OCI-LY7 (cell line): Measurements from ENCODE around the gene CDK17.

ENCODE experiments used
- EZH2phosphoT487 ChIP-seq: fragments of 200-600 bp; sonication (generic); IDR thresholded peaks from 2 replicates; pipeline ENCODE4 v1.6.1; 2018; ENCODE audit warnings: low read depth, borderline replicate concordance, mild to moderate bottlenecking, mixed run types, antibody characterized with exemption, low read length, moderate library complexity, mixed read lengths
- TF ChIP-seq, protein P1 (sequence below): fragments of 200-600 bp; sonication (generic); conservative IDR thresholded peaks from 2 replicates; pipeline ENCODE4 v1.5.1; 2014; ENCODE audit warnings: mild to moderate bottlenecking, antibody characterized with exemption, low read length, moderate library complexity, mixed read lengths

DNA sequence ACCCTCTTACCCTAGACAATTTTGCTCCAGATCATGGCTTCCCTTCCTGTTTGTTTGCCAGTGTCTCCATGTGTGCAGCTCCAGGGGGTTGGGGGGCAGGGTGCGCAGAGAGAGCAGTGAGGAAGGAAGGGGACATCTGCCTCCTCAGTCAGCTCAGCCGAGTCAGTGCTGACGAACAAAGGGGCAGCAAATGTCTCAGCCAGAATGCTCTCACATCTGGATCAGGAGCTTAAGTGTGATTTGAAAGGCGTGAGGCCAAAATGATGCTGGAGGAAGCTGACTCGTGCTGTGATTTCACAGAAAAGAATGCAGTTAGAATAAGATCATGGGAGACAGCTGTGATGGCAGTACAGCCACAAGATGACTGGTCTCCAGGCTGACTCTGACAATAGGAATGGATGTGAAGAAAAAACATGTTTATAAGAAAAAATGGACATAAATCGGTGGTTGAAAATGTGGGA lies 27.1 kb upstream of the CDK17 start:
- TF ChIP-seq, protein P1, sequence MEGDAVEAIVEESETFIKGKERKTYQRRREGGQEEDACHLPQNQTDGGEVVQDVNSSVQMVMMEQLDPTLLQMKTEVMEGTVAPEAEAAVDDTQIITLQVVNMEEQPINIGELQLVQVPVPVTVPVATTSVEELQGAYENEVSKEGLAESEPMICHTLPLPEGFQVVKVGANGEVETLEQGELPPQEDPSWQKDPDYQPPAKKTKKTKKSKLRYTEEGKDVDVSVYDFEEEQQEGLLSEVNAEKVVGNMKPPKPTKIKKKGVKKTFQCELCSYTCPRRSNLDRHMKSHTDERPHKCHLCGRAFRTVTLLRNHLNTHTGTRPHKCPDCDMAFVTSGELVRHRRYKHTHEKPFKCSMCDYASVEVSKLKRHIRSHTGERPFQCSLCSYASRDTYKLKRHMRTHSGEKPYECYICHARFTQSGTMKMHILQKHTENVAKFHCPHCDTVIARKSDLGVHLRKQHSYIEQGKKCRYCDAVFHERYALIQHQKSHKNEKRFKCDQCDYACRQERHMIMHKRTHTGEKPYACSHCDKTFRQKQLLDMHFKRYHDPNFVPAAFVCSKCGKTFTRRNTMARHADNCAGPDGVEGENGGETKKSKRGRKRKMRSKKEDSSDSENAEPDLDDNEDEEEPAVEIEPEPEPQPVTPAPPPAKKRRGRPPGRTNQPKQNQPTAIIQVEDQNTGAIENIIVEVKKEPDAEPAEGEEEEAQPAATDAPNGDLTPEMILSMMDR = no peak
- TF ChIP-seq EZH2phosphoT487 = no peak
